Keratinocyte (primary cell): ENCODE measurements around the gene VARS1.

Experiments
- CTCF ChIP-seq, 3 experiments: IDR thresholded peaks in 1 of 3; conservative IDR thresholded peaks in 1 of 3; optimal IDR thresholded peaks in 1 of 3; 2 replicates in 2 of 3; 3 replicates in 1 of 3; pipeline versions ENCODE3 to v1.5.1; 2011; ENCODE audit warnings: low read length in 3 of 3, mild to moderate bottlenecking in 3 of 3, moderate library complexity in 2 of 3, control low read depth in 1 of 3, inconsistent platforms in 1 of 3; ENCODE audit not compliant: insufficient read depth in 2 of 3; ENCODE audit errors: extremely low read depth in 1 of 3
- EZH2 ChIP-seq: IDR thresholded peaks from one replicate; pipeline ENCODE4 v1.6.1; 2012; ENCODE audit warnings: inconsistent platforms, mild to moderate bottlenecking, low read length, moderate library complexity

GRCh38 chr6:31762356-31762755 lies 33.2 kb downstream of the VARS1 start, which contains the start of gene SAPCD1:
- TF ChIP-seq CTCF (optimal IDR thresholded peaks at IDR 0.05 in 1 of 3, IDR thresholded peaks at IDR 0.05 in 1 of 3, conservative IDR thresholded peaks at IDR 0.05 in 1 of 3; ENCODE audit: extremely low read depth in 1 of 3, insufficient read depth in 2 of 3, low read length in 3 of 3) (no peak), EZH2 (no peak)
